A673 (cell line): ENCODE measurements around the gene SERPINB13. TPM values are rescaled to one million over a fixed set of nuclear protein-coding genes. Genes with fewer than 3 reads are reported as not detected.

Experiments
- BruUV-seq: library from RNA; stranded (reverse); fragments of 400-500 nt; replicated peaks from 2 replicates; lab custom pipeline; 2021; lab: Mats Ljungman, UMichigan
- CTCF ChIA-PET: fragments of 300-600 bp; sonication (Branson Sonifier 250); formaldehyde crosslinking; loops from one replicate; lab custom pipeline; 2022; ENCODE audit warnings: antibody characterized with exemption; lab: Charles Lee
- POLR2A ChIA-PET: fragments of 300-600 bp; sonication (Branson Sonifier 250); formaldehyde crosslinking; loops from one replicate; lab custom pipeline; 2022; ENCODE audit warnings: antibody characterized with exemption; ENCODE audit not compliant: low non-redundant PET; lab: Charles Lee
- DNase-seq: peaks from one replicate; pipeline ENCODE4 v3.0.0-alpha.2; 2015; ENCODE audit warnings: low spot score
- H3K27ac ChIP-seq: fragments of 200-600 bp; sonication (generic); 2 replicates; pipeline ENCODE4 v1.5.1; 2016; ENCODE audit warnings: mixed run types, low read depth, mild to moderate bottlenecking, mixed read lengths, antibody characterized with exemption, low read length; ENCODE audit not compliant: poor library complexity, severe bottlenecking
- H3K27me3 ChIP-seq: fragments of 200-600 bp; sonication (generic); replicated peaks from 2 replicates; pipeline ENCODE4 v1.6.1; 2017; ENCODE audit warnings: mixed run types, low read depth, mild to moderate bottlenecking, mixed read lengths, antibody characterized with exemption, low read length; ENCODE audit not compliant: insufficient read depth, poor library complexity
- H3K36me3 ChIP-seq: fragments of 200-600 bp; sonication (generic); 2 replicates; pipeline ENCODE4 v1.6.1; 2016; ENCODE audit warnings: mixed run types, mild to moderate bottlenecking, mixed read lengths, antibody characterized with exemption, low read length; ENCODE audit not compliant: insufficient read depth, poor library complexity, severe bottlenecking
- H3K4me1 ChIP-seq: fragments of 200-600 bp; sonication (generic); 2 replicates; pipeline ENCODE4 v1.6.1; 2017; ENCODE audit warnings: mixed run types, mild to moderate bottlenecking, mixed read lengths, antibody characterized with exemption, low read length; ENCODE audit not compliant: insufficient read depth, poor library complexity, severe bottlenecking
- H3K4me3 ChIP-seq: fragments of 200-600 bp; sonication (generic); 2 replicates; pipeline ENCODE4 v1.5.1; 2016; ENCODE audit warnings: low read depth, mixed run types, mild to moderate bottlenecking, mixed read lengths, low read length; ENCODE audit not compliant: poor library complexity, severe bottlenecking
- H3K9me3 ChIP-seq: fragments of 200-600 bp; sonication (generic); 2 replicates; pipeline ENCODE4 v1.6.1; 2016; ENCODE audit warnings: mixed run types, low read depth, mild to moderate bottlenecking, mixed read lengths, antibody characterized with exemption, low read length; ENCODE audit not compliant: poor library complexity, severe bottlenecking
- EZH2 ChIP-seq: fragments of 200-600 bp; sonication (generic); IDR thresholded peaks from 2 replicates; pipeline ENCODE4 v1.6.1; 2017; ENCODE audit warnings: borderline replicate concordance, low read depth, mild to moderate bottlenecking, mixed read lengths, antibody characterized with exemption, low read length; ENCODE audit not compliant: poor library complexity, severe bottlenecking
- intact Hi-C: fragments of 100-400 bp; cut with micrococcal nuclease; formaldehyde crosslinking; loops from one replicate; pipeline ENCODE4 v1.10.0; 2022; ENCODE audit not compliant: unreplicated experiment
- total RNA-seq: library from RNA; stranded (reverse); gene quantifications from 2 replicates; pipeline ENCODE4 v1.2.3, GENCODE V29; 2021
- TF ChIP-seq, protein P1 (sequence below): fragments of 300-800, 200-600 bp; sonication (generic); conservative IDR thresholded peaks from 2 replicates; pipeline ENCODE4 v1.5.1; 2017; ENCODE audit warnings: low read depth, mild to moderate bottlenecking, antibody characterized with exemption, low read length, moderate library complexity, mixed read lengths

Gene SERPINB13
- total RNA-seq, 1 experiment from 2014 or later, result 0.49 TPM

DNA sequence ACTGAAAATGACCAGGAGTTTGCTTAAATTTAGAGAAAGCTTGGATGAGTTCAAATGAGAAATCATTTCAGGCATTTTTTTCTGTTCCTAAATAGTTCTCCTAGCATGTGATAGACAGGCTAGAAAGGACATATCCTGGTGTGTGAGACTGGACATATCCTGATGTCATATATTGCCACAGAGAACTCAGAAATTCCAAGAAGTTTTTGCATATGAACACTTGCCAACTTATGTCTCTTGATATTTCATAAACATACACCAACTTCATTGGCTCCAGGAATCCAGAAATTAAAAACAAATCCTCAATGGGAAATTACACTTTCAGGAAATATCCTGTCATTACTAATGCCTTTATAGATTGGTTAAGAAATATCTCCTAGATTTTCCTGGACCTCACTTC is 59.8 kb downstream of the SERPINB13 start:
- intact Hi-C loops, result no loop called here
- H3K4me3 ChIP-seq, result no peak overlapping the region
- no peak overlapping the region for H3K27ac ChIP-seq
- no peak for DNase-seq
- no peaks in the 10 kb centered on the region for H3K27me3 ChIP-seq
- BruUV-seq, result no TSS peak
- POLR2A ChIA-PET, result no interaction called here
- no peaks in the 10 kb centered on the region for H3K9me3 ChIP-seq
- CTCF ChIA-PET, result no interaction called here
- TF ChIP-seq EZH2, result no peak
- TF ChIP-seq, protein P1, sequence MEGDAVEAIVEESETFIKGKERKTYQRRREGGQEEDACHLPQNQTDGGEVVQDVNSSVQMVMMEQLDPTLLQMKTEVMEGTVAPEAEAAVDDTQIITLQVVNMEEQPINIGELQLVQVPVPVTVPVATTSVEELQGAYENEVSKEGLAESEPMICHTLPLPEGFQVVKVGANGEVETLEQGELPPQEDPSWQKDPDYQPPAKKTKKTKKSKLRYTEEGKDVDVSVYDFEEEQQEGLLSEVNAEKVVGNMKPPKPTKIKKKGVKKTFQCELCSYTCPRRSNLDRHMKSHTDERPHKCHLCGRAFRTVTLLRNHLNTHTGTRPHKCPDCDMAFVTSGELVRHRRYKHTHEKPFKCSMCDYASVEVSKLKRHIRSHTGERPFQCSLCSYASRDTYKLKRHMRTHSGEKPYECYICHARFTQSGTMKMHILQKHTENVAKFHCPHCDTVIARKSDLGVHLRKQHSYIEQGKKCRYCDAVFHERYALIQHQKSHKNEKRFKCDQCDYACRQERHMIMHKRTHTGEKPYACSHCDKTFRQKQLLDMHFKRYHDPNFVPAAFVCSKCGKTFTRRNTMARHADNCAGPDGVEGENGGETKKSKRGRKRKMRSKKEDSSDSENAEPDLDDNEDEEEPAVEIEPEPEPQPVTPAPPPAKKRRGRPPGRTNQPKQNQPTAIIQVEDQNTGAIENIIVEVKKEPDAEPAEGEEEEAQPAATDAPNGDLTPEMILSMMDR, result no peak
- H3K4me1 ChIP-seq, result peaks cover 7% of the 10 kb centered on the region
- H3K36me3 ChIP-seq, result no peaks in the 10 kb centered on the region

DNA sequence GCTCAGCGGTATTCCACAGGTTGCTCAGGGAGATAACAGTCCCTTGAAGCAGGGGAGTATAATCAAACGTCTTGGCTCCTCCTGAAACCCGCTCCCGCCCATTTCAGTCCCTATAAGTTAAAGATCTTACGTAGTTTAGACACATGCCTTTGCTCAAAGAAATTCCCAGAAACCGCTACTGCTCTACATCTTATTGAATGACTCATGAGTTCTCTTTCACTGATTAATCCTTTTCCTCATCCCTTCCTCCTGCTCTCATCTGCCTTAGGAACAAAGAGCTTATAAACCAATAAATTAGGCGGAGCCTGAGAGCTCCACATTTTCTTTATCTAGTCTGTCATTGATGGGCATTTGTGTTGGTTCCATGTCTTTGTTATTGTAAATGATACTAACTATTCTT is 61.1 kb downstream of the SERPINB13 start:
- intact Hi-C loops, result no loop called here
- Histone ChIP-seq H3K36me3 (no peaks in the 10 kb centered on the region), H3K4me3 (no peak overlapping the region), H3K27me3 (no peaks in the 10 kb centered on the region), H3K27ac (no peak overlapping the region), H3K9me3 (no peaks in the 10 kb centered on the region), H3K4me1 (peaks cover 7% of the 10 kb centered on the region)
- CTCF ChIA-PET, result no interaction called here
- no TSS peak for BruUV-seq
- peak; percentile 30 for DNase-seq
- TF ChIP-seq EZH2, result no peak
- TF ChIP-seq, protein P1, result no peak
- POLR2A ChIA-PET, result no interaction called here

Other genes with a start within 250 kb of the SERPINB13 start
- gene KDSR, start 220.1 kb upstream of the SERPINB13 start, total RNA-seq, result 449 and 493 TPM in 2 replicates
- 88.7 and 94.8 TPM in 2 replicates for gene VPS4B, start 164.9 kb upstream of the SERPINB13 start, total RNA-seq
- gene SERPINB5, start 110.4 kb upstream of the SERPINB13 start, total RNA-seq, result 0.11 TPM in 1 of 2 replicates, not detected in the other
- not detected in 2 replicates for gene SERPINB12, start 45.0 kb upstream of the SERPINB13 start, total RNA-seq
- not detected in 2 replicates for gene SERPINB4, start 56.9 kb downstream of the SERPINB13 start, total RNA-seq
- not detected in 2 replicates for gene SERPINB3, start 74.5 kb downstream of the SERPINB13 start, total RNA-seq
- not detected in 2 replicates for gene SERPINB11, start 115.6 kb downstream of the SERPINB13 start, total RNA-seq
- gene SERPINB7, start 188.1 kb downstream of the SERPINB13 start, total RNA-seq, result 12.2 and 12.8 TPM in 2 replicates